Right ventricle myocardium superior (tissue), 1 donor: ENCODE measurements around the gene MVB12B. TPM values are rescaled to one million over a fixed set of nuclear protein-coding genes. Genes with fewer than 3 reads are reported as not detected.

Source experiments
- ATAC-seq: fragments of 200-7000 bp; cut with Tn5 transposase; one replicate; pipeline ENCODE4 v1.9.1; 2020; ENCODE audit warnings: mild to moderate bottlenecking; ENCODE audit not compliant: poor library complexity
- DNase-seq: peaks from one replicate; pipeline ENCODE4 v3.0.0-alpha.2; 2020
- intact Hi-C: fragments of 100-400 bp; cut with DNase I; formaldehyde crosslinking; loops from one replicate; pipeline ENCODE4 v1.11.2; 2022
- total RNA-seq: library from RNA; stranded (reverse); fragmentation: NEBNext Ultra II Directional; extraction: Animal tissue kit (Norgen Biotek cat#: 25700); gene quantifications from one replicate; pipeline ENCODE4 v1.2.1, GENCODE V29; 2021
- donor health status: DM: no; HTN: yes; CAD: no; lungs with severe emphysema.

MVB12B gene
- total RNA-seq, 1 donor from 2014 or later = 11.5 TPM

GRCh38 chr9:126325821-126326220, 808 bp upstream of the MVB12B start:
- ATAC-seq (no peak), DNase-seq (no peak)
- intact Hi-C loops = no loop called here

GRCh38 chr9:126327006-126327713, 531 bp downstream of the MVB12B start:
- intact Hi-C loops = no loop called here
- ATAC-seq = peak; percentile 74
- peak; percentile 45 for DNase-seq

GRCh38 chr9:126327714-126328185, 1.1 kb downstream of the MVB12B start:
- no peak for ATAC-seq

GRCh38 chr9:126328407-126328806, 1.8 kb downstream of the MVB12B start:
- ATAC-seq (no peak), DNase-seq (no peak)
- intact Hi-C loops = no loop called here

More at GRCh38 chr9:126327714-126328185, 1.1 kb downstream of the MVB12B start:
- intact Hi-C loops = no loop called here
- no peak for DNase-seq

- intact Hi-C loops = no loop called here
- DNase-seq (no peak), ATAC-seq (peak; percentile 38)
These were observed 3.0 kb downstream of the MVB12B start for GRCh38 chr9:126329476-126330275.

GRCh38 chr9:126330536-126330935, 3.9 kb downstream of the MVB12B start:
- ATAC-seq (no peak), DNase-seq (no peak)
- intact Hi-C loops = no loop called here

- intact Hi-C loops = no loop called here
- ATAC-seq (no peak), DNase-seq (no peak)
These were observed 5.5 kb downstream of the MVB12B start for GRCh38 chr9:126331964-126332748.

GRCh38 chr9:126334721-126335621, 8.3 kb downstream of the MVB12B start:
- ATAC-seq = peak; percentile 73
- intact Hi-C loops = no loop called here
- DNase-seq = no peak

GRCh38 chr9:126335837-126336735, 9.5 kb downstream of the MVB12B start:
- intact Hi-C loops = no loop called here
- no peak for ATAC-seq
- no peak for DNase-seq

GRCh38 chr9:126336736-126337325, 10.2 kb downstream of the MVB12B start:
- intact Hi-C loops = no loop called here
- ATAC-seq (peak; percentile 14), DNase-seq (no peak)

- ATAC-seq (no peak), DNase-seq (no peak)
- intact Hi-C loops = no loop called here
These were observed 11.2 kb downstream of the MVB12B start for GRCh38 chr9:126337729-126338372.

- DNase-seq (no peak), ATAC-seq (no peak)
- intact Hi-C loops = no loop called here
These were observed 12.3 kb downstream of the MVB12B start for GRCh38 chr9:126338945-126339344.

GRCh38 chr9:126341426-126341825, 14.8 kb downstream of the MVB12B start:
- intact Hi-C loops = no loop called here
- DNase-seq (no peak), ATAC-seq (no peak)

GRCh38 chr9:126341902-126342301, 15.3 kb downstream of the MVB12B start:
- ATAC-seq = no peak
- intact Hi-C loops = no loop called here

GRCh38 chr9:126342621-126343031, 16.0 kb downstream of the MVB12B start:
- no peak for DNase-seq
- intact Hi-C loops = no loop called here
- no peak for ATAC-seq

More at GRCh38 chr9:126341902-126342301, 15.3 kb downstream of the MVB12B start:
- no peak for DNase-seq

GRCh38 chr9:126343271-126343700, 16.7 kb downstream of the MVB12B start:
- intact Hi-C loops = no loop called here
- ATAC-seq (no peak), DNase-seq (no peak)
